ENCODE data around the gene MMS22L. TPM values are rescaled to one million over a fixed set of nuclear protein-coding genes. Genes with fewer than 3 reads are reported as not detected.

The MMS22L gene
- total and polyA plus RNA-seq, 2 of the 13 experiments (the other 11 are each of a cell fraction or from before 2014, with no cell fraction given) = 6.2 to 32.9 TPM

- H3K4me3 ChIP-seq (replicated peaks in 1 of 3; ENCODE audit: insufficient read depth in 1 of 3, low read depth in 2 of 3, low read length in 3 of 3) = no peak overlapping the region
- H3K4me2 ChIP-seq (ENCODE audit: low read depth, low read length) = no peak overlapping the region
- no peak overlapping the region for H2AFZ ChIP-seq (ENCODE audit: low read length)
- no peak for ATAC-seq
- 30% methylated on average over 4 of the region's 4 CpGs for WGBS (ENCODE audit: low lambda C conversion rate)
- H4K20me1 ChIP-seq (ENCODE audit: insufficient read depth, low read length) = no peaks in the 10 kb centered on the region
- no peak overlapping the region for H3K9ac ChIP-seq (ENCODE audit: insufficient read depth, low read depth, low read length)
- BruUV-seq (replicated peaks) = no TSS peak
- H3K27me3 ChIP-seq (ENCODE audit: control insufficient read depth in 1 of 2, insufficient read depth in 2 of 2, low read length in 2 of 2) = peaks cover 0 to 13% of the 10 kb centered on the region in 2 experiments; a peak in 3 of 5 replicates
- no peak for DNase-seq (ENCODE audit: low spot score)
- ChIA-PET CTCF (ENCODE audit: low intra/inter-chr PET ratio, low total read pairs) (no interaction called here), POLR2A (no interaction called here)
- peaks cover 9% of the 10 kb centered on the region for H3K4me1 ChIP-seq (ENCODE audit: insufficient read depth, low read length)
- no peak for FAIRE-seq
- H3K36me3 ChIP-seq (replicated peaks in 1 of 2; ENCODE audit: control insufficient read depth in 1 of 2, insufficient read depth in 2 of 2, low read length in 2 of 2) = no peaks in the 10 kb centered on the region
- no peaks in the 10 kb centered on the region for H3K79me2 ChIP-seq (ENCODE audit: insufficient read depth, low read length)
- H3K27ac ChIP-seq (ENCODE audit: extremely low read length, insufficient read depth, low read length) = no peak overlapping the region
- peaks cover 7% of the 10 kb centered on the region for H3K9me3 ChIP-seq (ENCODE audit: low read length)
- intact Hi-C loops (cut with micrococcal nuclease; ENCODE audit: unreplicated experiment) (loop anchor here (5.0 kb wide), 1 partner anchor 232 kb away; no protein-coding TSS in a partner anchor), in situ Hi-C loops (cut with HindIII; ENCODE audit: extremely low pct_ligation_motif_present, low pct_unique_long_range_greater_than_20kb) (no loop called here)
- TF ChIP-seq ZNF839 (CRISPR knock-in tag; IDR thresholded peaks at IDR 0.05; ENCODE audit: borderline replicate concordance) (no peak), SMYD3 (CRISPR knock-in tag; IDR thresholded peaks at IDR 0.05) (no peak), USF2 (IDR thresholded peaks at IDR 0.05; ENCODE audit: low read depth, low read length) (peak; percentile 66; the same call in 1 of the 2 replicates), USF2 (CRISPR knock-in tag; IDR thresholded peaks at IDR 0.05; ENCODE audit: borderline replicate concordance) (no peak), ZNF367 (CRISPR knock-in tag; IDR thresholded peaks at IDR 0.05; ENCODE audit: borderline replicate concordance) (no peak), MNT (IDR thresholded peaks at IDR 0.05) (peak; percentile 46; the same call in 1 of the 2 replicates), ZNF256 (CRISPR knock-in tag; conservative IDR thresholded peaks at IDR 0.05) (no peak), RAD51 (IDR thresholded peaks at IDR 0.05; ENCODE audit: borderline replicate concordance) (peak; percentile 73; the same call in 1 of the 2 replicates)
Measured at GRCh38 chr6:97289332-97289731, 6.3 kb upstream of the MMS22L start.

Data from HepG2 (cell line).